VCaP (cell line): ENCODE data around the gene GABRA5.

Experiments
- H3K27ac ChIP-seq: fragments of 450-650 bp; 2 replicates; pipeline ENCODE4 v1.5.1; 2017
- TF ChIP-seq, protein P1 (sequence below): fragments of 450-650 bp; conservative IDR thresholded peaks from 2 replicates; pipeline ENCODE4 v1.5.1; 2017; ENCODE audit warnings: mild to moderate bottlenecking, moderate library complexity

Gene GABRA5

DNA sequence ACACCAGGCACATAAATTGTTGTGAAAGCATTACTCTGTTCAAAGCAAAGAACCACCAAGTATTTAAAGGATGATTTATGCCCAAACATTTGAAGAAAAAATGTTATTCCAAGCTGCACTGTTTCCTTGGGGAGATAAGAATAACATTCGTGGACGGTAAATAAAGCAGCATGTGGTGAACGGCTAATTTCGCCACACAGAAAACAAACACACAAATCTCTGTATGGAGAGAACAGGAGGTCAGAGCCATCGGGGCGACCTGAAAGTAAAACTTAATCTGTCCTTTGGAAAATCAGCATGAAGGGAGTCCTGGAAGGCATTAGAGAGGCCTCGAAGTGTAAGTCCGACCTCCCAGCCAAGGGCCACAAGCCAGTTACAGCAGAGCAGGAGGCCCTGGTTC, 77.0 kb downstream of the GABRA5 start:
- no peak overlapping the region for H3K27ac ChIP-seq

DNA sequence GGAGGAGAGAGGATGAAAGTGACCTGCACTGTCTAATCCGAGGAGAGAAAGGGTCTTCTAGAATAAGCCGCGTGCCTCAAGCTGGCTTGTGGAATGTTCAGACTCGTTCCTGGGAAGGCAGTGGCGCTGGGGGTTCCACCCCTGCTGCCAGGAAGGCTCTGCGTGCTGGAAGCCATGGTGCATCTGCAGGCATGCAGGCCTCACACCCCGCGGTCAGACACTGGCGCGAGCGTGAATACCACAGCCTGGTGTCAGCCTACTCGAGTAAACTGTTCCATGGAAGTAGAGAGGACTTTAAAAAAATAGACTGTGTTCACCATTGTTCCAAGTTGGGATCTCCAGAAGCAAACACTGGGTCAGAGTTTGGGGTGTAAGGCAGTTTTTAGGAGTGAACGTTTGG, 78.2 kb downstream of the GABRA5 start:
- TF ChIP-seq, protein P1, sequence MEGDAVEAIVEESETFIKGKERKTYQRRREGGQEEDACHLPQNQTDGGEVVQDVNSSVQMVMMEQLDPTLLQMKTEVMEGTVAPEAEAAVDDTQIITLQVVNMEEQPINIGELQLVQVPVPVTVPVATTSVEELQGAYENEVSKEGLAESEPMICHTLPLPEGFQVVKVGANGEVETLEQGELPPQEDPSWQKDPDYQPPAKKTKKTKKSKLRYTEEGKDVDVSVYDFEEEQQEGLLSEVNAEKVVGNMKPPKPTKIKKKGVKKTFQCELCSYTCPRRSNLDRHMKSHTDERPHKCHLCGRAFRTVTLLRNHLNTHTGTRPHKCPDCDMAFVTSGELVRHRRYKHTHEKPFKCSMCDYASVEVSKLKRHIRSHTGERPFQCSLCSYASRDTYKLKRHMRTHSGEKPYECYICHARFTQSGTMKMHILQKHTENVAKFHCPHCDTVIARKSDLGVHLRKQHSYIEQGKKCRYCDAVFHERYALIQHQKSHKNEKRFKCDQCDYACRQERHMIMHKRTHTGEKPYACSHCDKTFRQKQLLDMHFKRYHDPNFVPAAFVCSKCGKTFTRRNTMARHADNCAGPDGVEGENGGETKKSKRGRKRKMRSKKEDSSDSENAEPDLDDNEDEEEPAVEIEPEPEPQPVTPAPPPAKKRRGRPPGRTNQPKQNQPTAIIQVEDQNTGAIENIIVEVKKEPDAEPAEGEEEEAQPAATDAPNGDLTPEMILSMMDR: no peak
- H3K27ac ChIP-seq: no peak overlapping the region

More for the DNA sequence above, 77.0 kb downstream of the GABRA5 start:
- TF ChIP-seq, protein P1: no peak

DNA sequence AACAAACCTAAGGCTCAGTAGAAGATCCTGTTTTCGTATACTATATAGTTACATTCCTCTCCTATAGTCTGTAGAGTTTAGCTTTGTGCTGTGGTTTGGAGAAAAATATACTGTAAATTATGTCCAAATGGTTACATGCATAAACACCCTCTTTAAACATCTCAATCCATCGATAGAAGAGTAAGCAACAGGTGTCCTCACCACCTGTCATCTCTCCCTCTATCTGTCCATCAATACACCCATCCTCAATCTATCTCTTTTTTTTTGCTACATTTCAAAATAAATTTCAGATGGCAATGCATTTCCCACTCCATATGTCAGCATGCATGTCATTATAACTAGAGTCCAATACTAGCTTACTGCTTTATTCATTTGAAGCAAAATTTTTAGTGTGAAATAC, 83.1 kb downstream of the GABRA5 start:
- TF ChIP-seq, protein P1: no peak
- H3K27ac ChIP-seq: no peak overlapping the region

DNA sequence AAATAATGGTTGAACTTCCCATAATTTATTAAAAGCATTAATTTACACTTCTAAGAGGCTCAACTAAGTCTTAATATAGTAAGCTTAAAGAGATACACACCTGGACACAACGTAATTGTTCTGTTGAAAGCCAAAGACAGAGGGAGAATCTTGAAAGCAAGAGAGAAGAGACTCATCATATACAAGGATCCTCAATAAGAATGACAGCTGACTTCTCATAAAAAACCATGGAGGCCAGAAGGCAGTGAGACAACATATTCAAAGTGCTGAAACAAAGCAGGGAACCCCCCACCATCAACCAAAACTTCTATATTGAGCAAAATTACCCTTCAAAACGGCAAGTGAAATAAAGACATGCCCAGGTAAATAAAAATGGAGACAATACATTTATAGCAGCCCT, 87.5 kb downstream of the GABRA5 start:
- TF ChIP-seq, protein P1: no peak
- H3K27ac ChIP-seq: no peak overlapping the region

DNA sequence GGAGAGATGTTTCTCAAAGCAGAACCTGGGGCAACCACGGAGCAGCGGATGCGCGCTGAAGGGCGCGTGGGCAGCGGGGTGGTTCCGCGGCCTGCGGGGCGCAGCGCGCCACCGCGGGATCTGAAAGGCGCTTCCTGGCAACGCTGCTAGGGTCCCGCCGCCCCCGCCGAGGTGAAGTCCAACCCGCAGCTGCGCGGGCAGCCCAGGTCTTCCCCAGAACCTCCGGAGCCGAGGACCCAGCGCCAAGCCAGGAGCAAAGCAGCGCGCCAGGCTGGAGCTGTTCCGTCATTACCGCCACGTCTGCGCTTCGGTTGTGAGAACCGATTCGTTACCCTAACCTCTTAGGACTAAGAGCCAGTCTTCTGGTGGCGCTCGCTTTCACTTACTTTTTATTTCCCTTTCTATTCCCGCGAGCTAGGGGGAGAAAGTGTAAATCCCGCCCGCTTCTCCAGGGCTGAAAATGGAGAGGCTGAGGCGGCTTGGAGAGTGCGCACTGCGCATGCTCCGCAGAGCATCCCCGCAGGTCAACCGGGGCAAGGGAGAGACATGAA, 100.9 kb downstream of the GABRA5 start:
- peak overlapping the region; percentile 21; the same call in 1 of the 2 replicates for H3K27ac ChIP-seq
- TF ChIP-seq, protein P1: no peak

DNA sequence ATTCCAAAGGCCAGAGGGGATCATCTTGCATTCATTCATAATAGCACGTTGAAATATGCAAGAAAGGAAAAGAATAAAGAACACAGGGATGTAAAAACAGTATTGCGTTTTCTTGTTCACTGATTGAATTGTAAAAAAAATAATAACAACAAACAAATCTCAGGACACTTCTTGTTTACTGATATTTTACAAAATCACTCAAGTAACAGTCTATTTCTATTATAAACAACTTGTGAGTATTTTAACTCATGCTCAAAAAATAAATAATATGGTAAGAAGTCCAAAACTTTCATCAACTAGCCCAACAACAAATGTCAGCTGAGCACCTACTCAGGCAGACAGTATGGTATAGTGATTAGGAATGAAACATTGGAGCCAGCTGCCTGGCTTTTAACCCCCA, 101.9 kb downstream of the GABRA5 start:
- TF ChIP-seq, protein P1: no peak
- no peak overlapping the region for H3K27ac ChIP-seq

DNA sequence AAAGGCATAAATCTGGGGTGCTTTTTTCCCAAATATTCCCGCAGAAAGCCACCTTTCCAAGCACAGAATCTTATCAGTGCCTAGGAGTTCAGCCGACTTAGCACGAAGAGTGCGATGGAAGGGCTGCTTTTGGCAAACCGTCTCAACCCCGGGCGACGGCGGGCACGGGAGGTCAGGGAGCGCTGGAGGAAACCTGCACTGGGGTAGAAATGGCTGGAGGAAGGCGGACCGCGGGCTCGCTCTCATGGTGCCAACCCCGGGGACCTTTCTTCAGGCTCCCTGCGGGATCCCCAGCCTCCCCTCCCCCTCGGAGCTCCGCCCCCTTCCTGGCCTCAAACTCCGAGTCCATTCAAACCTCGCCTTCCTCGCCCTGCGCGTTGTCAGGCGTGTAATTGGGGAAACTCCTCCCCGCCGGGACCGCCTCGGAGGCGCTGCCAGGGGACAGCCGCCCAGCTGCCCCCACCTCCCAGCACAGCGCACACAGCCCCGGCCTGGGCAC, 103.9 kb downstream of the GABRA5 start, which contains the start of gene GABRG3:
GABRG3 (plus strand) TSS at position 470 of the 499 bp plus-strand sequence.
- TF ChIP-seq, protein P1: no peak
- peak within 1 kb of the TSS; percentile 56; the same call in 1 of the 2 replicates for H3K27ac ChIP-seq
